Measurements from ENCODE around the gene DEDD2.

DNA sequence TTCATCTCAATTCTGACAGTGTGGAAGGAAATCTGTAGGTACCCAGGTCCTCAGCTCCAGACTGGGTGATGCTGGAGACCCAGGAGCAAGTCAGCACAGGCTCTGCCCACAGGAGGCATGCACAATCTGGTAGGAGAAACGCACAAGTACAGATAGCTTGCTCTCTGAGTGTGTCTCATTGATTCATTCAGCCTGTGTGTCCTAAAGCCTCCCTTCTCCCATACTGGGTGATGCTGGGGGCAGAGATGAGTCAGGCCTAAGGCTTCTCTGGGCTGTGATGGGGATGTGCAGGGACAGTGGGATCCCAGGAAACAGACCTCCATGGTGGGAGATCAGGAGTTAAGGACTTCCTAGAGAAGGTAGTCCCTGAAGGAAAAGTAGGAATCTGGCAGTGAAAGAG, 9.4 kb upstream of the DEDD2 start:
- no peak for TF ChIP-seq EZH2 (IDR thresholded peaks at IDR 0.05; ENCODE audit: borderline replicate concordance, low read depth, low read length, severe bottlenecking)
- TF ChIP-seq, protein P1, sequence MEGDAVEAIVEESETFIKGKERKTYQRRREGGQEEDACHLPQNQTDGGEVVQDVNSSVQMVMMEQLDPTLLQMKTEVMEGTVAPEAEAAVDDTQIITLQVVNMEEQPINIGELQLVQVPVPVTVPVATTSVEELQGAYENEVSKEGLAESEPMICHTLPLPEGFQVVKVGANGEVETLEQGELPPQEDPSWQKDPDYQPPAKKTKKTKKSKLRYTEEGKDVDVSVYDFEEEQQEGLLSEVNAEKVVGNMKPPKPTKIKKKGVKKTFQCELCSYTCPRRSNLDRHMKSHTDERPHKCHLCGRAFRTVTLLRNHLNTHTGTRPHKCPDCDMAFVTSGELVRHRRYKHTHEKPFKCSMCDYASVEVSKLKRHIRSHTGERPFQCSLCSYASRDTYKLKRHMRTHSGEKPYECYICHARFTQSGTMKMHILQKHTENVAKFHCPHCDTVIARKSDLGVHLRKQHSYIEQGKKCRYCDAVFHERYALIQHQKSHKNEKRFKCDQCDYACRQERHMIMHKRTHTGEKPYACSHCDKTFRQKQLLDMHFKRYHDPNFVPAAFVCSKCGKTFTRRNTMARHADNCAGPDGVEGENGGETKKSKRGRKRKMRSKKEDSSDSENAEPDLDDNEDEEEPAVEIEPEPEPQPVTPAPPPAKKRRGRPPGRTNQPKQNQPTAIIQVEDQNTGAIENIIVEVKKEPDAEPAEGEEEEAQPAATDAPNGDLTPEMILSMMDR (IDR thresholded peaks at IDR 0.05; ENCODE audit: borderline replicate concordance, extremely low read depth, low read length, poor library complexity, severe bottlenecking) = no peak

All from DND-41 (cell line).